Left renal cortex interstitium (tissue), 4 donors: ENCODE results near the gene EIF2B1. TPM values are rescaled to one million over a fixed set of nuclear protein-coding genes. Genes with fewer than 3 reads are reported as not detected.

Source experiments
- DNase-seq, 4 donors: peaks; one replicate each; pipeline ENCODE4 v3.0.0-alpha.2; 2013; ENCODE audit warnings: low read depth in 4 of 4, low spot score in 2 of 4, missing footprints in 1 of 4
- polyA plus RNA-seq, 4 donors: library from polyadenylated mRNA; unstranded; fragments of 120-200 nt; gene quantifications; one replicate each; pipeline ENCODE4 v1.2.1, GENCODE V29; 2013; ENCODE audit not compliant: insufficient read length in 4 of 4

Gene EIF2B1
- polyA plus RNA-seq, 4 donors = 63.6 to 70.0 (median 67.3) TPM

GRCh38 chr12:123572391-123572790 lies 61.1 kb downstream of the EIF2B1 start:
- no peak for DNase-seq

DNA sequence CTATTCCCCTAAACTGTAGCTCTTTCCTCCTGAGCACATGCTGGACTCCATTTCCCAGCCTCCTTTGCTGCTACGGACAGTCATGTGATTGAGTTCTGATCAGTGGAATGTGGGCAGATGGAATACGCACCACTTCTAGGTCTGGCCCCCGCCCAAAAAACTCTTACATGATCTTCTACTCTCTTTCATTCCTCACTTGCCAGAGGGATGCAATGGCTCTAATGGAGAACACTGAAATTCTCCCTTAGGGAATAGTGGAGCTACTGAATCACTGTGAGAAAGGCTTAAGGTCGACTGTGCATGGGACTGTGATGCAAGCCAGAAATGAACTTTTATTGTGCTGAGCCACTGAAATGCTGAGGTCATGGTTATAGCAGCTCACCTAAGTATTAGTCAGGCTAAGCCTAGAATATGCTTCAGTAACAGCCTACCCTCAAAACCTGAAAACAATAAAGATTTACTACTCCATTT lies 62.1 kb downstream of the EIF2B1 start:
- no peak for DNase-seq

Other genes with a start within 250 kb of the EIF2B1 start
- gene KMT5A, start 249.6 kb downstream of the EIF2B1 start, polyA plus RNA-seq = 10 to 100 TPM; 46.8 to 63.6 (median 49.2) TPM
- 1 to 10 TPM; 5.9 to 6.2 (median 6.2) TPM for gene RILPL2, start 197.0 kb downstream of the EIF2B1 start, polyA plus RNA-seq
- gene SNRNP35, start 175.5 kb downstream of the EIF2B1 start, polyA plus RNA-seq = 10 to 100 TPM; 39.1 to 48.3 (median 44.4) TPM
- gene RILPL1, start 100.0 kb downstream of the EIF2B1 start, polyA plus RNA-seq = 10 to 100 TPM; 16.7 to 26.5 (median 21.0) TPM
- 100 to 1,000 TPM; 189 to 233 (median 227) TPM for gene TMED2, start 49.1 kb downstream of the EIF2B1 start, polyA plus RNA-seq
- gene DDX55, start 31.6 kb downstream of the EIF2B1 start, polyA plus RNA-seq = 10 to 100 TPM; 22.4 to 49.8 (median 31.7) TPM
- gene GTF2H3, start 143 bp upstream of the EIF2B1 start, polyA plus RNA-seq = 10 to 100 TPM; 30.4 to 38.1 (median 31.9) TPM
- gene TCTN2, start 37.4 kb upstream of the EIF2B1 start, polyA plus RNA-seq = 10 to 100 TPM; 23.0 to 35.7 (median 29.4) TPM
- gene ATP6V0A2, start 78.7 kb upstream of the EIF2B1 start, polyA plus RNA-seq = 10 to 100 TPM; 12.8 to 26.9 (median 19.9) TPM
- gene DNAH10, start 128.6 kb upstream of the EIF2B1 start, polyA plus RNA-seq = 1 to 10 TPM; 4.1 to 7.3 (median 5.3) TPM